GM21529 (cell line): Measurements from ENCODE around the gene NR2F1-AS1.
"Not testable (repeated sequence)": the region's sequence is repeated elsewhere in the genome, so short reads cannot be mapped to it uniquely, and the experiment has no call there.

Source experiments
- ATAC-seq: cut with Tn5 transposase; IDR thresholded peaks from one replicate; pipeline ENCODE4 v1.9.1; 2021; ENCODE audit not compliant: unreplicated experiment

The NR2F1-AS1 gene

DNA sequence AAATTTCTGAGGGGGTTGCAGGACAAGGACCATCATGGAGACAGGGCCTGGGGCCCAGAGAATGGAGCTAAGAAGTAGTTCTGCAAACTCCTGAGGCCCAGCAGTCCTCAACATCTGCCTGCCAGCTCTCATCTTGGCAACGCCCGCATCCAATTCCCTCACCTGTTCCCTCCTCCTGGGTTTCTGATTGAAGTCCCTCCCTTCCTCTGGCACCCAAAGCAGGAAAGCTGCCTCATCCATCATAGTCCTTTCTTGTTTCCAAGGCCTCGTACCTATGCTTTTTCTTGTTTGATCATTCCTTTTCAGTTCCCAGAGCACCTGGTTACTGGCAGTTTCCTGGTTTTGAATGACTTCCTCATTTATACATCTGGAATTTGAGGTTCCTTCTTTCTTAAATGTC is 181.3 kb downstream of the NR2F1-AS1 start:
- ATAC-seq: no peak

DNA sequence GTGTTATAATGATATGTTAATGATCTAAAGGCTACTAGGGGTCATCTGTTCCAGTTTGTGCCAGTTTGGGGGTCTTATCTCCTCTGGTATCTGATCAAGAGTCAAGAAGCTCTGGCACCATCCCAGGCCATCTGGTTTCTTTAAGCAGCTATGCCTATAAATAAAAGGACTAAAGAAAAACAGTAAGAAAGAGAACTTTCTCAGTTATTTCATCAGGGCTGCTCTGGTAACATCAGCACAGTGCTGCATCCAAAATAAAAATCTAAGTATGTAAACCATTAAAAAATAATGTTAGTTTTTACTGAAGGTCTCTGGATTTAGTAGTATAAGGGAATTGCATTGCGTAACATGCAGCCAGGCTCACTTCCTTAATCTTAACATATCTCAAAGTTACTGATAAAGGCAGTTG is 185.0 kb downstream of the NR2F1-AS1 start:
- no peak for ATAC-seq

DNA sequence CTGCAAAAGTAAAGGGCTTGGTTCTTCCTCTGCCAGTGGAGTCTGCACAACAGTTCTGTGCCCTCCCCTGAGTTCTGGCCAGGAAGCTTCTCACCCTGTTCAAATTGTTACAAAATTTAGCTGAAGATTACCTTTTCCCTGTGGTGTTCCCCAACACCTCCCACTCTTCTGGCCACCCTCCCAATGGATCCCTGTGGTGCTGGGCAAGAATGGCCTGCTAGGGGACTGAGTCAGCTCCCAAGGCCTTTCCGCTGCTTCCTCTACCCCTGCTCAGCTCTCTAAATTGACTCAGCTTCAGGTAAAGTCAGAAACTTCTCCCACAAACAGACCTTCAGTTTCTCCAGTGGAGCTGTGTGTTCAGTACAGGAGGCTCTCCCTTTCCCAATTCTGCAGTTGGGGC is 186.0 kb downstream of the NR2F1-AS1 start:
- no peak for ATAC-seq

DNA sequence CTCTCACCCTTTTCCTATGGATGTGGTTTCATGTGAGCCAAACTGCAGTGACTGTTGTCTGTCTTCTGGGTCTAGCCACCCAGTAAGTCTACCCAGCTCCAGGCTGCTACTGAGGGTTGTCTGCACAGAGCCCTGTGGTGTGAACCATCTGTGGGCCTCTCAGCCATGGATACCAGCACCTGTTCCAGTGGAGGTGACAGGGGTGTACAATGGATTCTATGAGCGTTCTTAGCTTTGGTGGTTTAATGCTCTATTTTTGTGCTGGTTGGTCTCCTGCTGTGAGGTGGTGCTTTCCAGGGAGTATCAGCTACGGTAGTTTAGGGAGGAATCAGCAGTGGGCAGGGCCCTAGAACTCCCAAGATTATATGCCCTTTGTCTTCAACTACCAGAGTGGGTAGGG is 186.7 kb downstream of the NR2F1-AS1 start:
- no peak for ATAC-seq

DNA sequence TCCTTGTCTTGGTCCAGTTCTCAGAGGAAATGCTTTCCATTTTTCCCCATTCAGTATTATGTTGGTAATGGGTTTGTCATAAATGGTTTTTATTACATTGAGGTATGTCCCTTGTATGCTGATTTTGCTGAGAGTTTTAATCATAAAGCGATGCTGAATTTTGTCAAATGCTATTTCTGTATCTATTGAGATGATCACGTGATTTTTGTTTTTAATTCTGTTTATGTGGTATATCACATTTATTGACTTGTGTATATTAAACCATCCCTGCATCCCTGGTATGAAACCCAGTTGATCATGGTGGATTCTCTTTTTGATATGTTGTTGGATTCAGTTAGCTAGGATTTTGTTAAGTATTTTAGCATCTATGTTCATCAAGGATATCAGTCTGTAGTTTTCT is 189.8 kb downstream of the NR2F1-AS1 start:
- ATAC-seq: not testable (repeated sequence)

DNA sequence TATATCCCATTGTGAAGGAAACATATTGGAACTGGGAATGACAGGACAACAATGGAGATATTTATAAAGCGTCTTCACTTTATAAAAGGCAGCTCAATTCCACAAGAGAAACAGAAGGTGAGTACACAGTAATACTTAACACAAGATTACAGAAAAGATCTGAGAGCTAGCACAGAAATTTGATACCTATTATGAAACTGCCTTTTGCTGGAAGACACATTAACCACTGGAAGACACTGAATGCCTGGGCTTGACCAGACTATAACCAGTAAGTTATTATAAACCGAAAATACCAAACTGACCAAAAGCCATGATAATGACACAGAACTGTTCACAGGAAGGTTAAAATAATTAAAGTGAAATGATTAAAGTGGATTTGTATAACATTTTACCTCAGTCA is 195.4 kb downstream of the NR2F1-AS1 start:
- ATAC-seq: no peak

DNA sequence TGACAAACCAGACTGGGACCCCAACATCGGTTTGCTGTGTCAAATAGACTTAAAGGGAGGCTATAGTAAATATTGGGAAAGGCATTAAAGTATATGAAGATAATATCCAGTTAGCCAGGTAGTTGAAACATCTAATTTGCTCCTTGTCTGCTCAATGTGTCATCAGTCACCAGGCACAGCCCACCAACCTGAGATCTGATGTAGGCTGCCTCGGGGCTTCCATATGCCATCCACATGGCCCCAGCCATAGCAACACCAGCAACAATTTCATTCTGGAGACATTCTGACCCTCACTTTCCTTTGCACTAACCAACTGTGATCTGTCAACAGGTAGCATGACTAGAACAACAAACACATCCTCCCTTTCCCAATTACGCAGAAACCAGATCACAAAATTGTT is 196.0 kb downstream of the NR2F1-AS1 start:
- no peak for ATAC-seq

DNA sequence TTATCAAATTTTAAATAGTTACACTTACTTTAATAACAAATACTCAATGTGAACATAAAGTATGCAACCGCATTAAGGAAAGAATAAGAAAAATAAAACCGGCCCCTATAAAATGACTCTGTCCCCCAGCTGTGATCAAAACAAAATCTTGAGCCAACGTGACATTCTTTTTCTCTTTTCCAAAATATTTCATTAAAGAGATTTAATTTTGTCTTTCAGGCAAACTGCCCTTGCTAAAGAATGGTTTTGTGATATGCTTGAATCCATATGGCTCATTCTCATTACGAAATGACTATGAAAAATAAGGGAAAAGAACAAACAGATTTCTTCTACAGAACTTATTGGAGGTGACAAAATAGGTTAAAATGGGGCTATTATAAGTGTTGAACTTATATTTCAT is 197.0 kb downstream of the NR2F1-AS1 start:
- ATAC-seq: no peak

DNA sequence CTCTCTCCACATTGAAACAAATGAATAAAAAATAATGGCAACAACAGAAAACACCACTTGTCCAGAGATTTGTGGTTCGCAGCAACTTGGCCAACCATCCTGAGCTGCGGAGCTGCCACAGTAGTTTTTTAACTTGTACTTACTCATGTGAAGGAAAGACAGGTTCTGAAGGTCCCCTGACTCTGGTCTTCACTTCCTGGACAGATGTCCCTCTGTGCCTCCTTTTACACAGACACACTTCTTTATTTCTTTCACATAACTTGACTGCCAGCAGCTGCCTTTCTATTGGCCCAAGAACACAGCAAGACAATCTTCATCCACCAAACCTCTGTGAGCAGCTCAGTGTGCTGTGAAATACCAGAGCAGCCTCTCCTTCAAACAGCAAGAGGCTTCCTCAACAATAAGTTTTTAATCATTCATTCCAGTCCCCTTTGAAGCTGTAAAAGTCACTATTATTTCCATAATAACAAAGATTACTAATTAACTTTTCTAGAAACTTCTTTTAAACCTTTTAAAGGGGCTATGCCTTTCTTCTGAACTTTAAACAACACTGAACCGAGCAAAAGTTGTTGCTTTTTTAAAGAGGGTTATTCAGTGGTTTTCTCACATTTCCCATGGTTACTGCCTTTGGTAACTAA is 198.7 kb downstream of the NR2F1-AS1 start:
- ATAC-seq: no peak

DNA sequence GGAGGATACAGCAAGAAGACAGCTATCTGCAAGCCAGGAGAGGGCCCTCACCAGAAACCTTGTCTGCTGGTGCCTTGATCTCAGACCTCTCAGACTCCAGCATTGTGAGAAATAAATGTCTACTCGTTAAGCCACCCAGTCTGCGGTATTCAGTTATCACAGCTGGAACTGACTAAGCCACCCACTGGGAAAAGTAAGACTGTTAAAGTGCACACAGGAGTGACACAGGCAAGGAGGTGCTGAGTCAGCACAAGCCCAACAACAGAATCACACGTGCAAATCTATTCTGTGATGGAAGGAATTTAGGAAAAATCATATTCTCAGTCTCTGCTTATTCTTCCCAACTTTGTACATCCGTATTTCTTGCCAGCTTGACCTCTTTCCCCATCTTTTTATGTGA is 200.0 kb downstream of the NR2F1-AS1 start:
- no peak for ATAC-seq

DNA sequence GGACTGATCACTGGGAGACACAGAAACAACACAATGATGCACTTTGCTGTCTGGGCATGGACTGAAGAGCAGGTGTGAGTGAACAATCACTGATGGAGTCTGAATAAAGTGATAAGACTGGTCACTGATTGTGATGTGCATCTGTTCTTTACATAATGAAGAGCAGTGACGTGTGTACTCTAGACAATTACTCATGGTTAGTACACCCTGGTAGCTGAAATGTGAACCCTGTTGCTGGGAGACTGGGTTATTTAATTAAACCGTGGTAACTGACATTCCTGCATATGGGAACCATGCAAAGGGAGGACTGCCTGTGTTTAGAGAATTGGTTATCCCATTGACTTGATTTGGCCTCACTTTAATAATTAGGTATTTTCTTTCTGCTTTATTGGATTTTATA is 202.9 kb downstream of the NR2F1-AS1 start:
- no peak for ATAC-seq

DNA sequence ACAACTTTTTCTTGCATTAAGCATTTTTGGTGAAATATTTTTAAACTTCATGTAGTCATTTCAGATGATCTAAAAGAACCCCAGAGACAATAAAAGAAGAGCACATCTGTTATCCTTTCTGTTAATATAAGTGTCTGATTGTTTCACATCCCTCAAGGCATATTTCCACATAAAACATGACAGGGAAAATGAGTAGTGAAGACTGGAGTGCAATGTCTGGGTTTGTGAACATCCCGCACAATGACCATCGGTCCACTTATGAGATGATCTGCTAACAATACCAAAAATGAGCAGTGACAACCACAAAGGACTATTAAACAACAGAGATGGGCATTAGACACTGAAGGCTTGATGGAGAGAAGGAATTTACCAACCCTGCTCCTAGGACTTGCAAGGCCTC is 209.1 kb downstream of the NR2F1-AS1 start:
- no peak for ATAC-seq

DNA sequence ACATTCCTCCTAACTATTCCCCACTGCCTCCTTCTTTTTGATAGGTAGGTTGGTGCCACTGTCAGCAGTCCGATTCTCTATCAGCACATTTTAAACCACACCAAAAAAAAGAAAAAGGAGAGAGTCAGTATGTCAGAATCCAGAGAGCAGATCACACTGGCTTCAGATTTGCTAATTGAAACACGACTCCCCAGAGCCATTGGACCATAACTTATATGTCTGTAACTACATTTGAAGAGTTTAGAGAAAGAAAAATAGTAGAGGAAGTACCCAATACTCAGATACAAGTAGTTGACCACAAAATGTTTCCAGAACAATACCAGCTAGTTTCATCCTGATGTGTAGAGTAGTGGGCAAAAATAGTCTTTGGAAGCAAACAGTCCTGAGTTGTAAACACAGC is 216.6 kb downstream of the NR2F1-AS1 start:
- no peak for ATAC-seq

DNA sequence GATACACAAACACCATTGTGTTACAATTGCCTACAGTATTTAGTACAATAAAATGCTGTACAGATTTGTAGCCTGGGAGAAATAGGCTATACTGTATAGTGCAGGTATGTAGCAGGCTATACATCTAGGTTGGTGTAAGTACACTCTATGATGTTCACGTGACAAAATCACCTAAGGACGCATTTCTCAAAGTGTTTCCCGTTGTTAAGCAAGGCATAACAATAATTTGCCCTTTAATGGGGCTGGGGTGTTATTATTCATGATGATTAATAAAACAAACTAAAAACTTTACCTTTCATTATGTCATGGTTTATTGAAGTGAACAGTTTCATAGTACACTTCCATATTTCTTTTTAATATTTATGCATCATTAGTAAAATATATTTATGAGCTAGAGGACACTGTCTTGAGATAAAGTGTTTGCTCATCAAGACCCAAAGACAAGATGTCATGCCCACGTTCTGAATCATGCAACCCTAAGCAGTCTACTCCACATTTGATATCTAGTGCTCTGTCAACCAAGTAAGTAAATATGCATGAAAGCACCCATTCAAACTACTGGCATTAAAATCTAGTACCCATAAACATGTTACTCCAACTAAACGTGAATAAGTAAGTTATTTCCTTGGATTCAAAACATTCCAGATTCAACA is 220.5 kb downstream of the NR2F1-AS1 start:
- no peak for ATAC-seq

DNA sequence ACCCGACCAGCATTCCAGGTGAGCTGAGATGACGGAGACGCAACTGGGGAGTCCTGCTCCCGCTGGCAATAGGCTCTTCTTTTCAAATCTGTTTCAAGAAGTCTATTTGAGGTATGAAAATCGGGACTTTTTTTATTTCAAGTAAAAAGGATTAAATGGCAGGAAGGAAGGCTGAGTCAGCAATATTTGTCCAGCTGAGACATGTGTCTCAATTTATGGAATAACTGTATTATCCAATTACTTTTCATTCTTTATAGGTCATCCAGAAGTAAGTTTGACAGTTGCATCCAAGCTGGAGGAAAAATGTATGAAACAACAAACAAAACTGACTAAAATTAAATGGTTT is 221.1 kb downstream of the NR2F1-AS1 start:
- no peak for ATAC-seq
